ENCODE data around the gene INTS12.

Gene INTS12

GRCh38 chr4:105662935-105663675 is 45.4 kb downstream of the INTS12 start:
- no peaks in the 10 kb centered on the region for H3K36me3 ChIP-seq
- no peak for DNase-seq
- H3K9me3 ChIP-seq: no peaks in the 10 kb centered on the region
- no peaks in the 10 kb centered on the region for H3K4me1 ChIP-seq
- TF ChIP-seq, protein P1, sequence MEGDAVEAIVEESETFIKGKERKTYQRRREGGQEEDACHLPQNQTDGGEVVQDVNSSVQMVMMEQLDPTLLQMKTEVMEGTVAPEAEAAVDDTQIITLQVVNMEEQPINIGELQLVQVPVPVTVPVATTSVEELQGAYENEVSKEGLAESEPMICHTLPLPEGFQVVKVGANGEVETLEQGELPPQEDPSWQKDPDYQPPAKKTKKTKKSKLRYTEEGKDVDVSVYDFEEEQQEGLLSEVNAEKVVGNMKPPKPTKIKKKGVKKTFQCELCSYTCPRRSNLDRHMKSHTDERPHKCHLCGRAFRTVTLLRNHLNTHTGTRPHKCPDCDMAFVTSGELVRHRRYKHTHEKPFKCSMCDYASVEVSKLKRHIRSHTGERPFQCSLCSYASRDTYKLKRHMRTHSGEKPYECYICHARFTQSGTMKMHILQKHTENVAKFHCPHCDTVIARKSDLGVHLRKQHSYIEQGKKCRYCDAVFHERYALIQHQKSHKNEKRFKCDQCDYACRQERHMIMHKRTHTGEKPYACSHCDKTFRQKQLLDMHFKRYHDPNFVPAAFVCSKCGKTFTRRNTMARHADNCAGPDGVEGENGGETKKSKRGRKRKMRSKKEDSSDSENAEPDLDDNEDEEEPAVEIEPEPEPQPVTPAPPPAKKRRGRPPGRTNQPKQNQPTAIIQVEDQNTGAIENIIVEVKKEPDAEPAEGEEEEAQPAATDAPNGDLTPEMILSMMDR (IDR thresholded peaks at IDR 0.05): no peak
- H3K27me3 ChIP-seq: no peaks in the 10 kb centered on the region
- intact Hi-C loops (cut with DNase I; ENCODE audit: low total_unique reads): no loop called here
- no peak overlapping the region for H3K27ac ChIP-seq
- H3K4me3 ChIP-seq: no peak overlapping the region

GRCh38 chr4:105661028-105661427 is 47.5 kb downstream of the INTS12 start:
- intact Hi-C loops (cut with DNase I; ENCODE audit: low total_unique reads): no loop called here
- no peak for DNase-seq
- H3K27ac ChIP-seq: no peak overlapping the region

DNA sequence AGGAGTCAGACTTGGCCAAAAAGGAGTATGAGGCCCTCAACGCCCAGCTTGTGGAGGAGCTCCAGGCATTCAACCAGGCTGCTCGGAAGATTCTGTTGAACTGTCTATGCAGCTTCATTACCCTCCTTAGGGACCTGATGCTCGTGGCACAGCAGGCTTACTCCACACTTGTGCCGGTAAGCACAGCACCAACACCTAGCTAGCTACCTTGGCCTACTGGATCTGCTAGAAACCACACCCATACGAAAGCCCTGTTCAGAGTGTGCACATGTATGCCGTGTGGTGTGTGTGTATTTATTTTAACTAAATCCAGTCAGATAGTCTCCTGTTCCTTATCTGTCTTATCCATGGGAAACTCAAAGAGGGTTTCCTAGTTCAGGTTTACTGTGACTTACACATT is 49.3 kb downstream of the INTS12 start:
- no peaks in the 10 kb centered on the region for H3K9me3 ChIP-seq
- no peak overlapping the region for H3K4me3 ChIP-seq
- no peak overlapping the region for H3K27ac ChIP-seq
- no peaks in the 10 kb centered on the region for H3K27me3 ChIP-seq
- no peaks in the 10 kb centered on the region for H3K36me3 ChIP-seq
- no peaks in the 10 kb centered on the region for H3K4me1 ChIP-seq
- TF ChIP-seq, protein P1 (IDR thresholded peaks at IDR 0.05): no peak
- DNase-seq: no peak
- intact Hi-C loops (cut with DNase I; ENCODE audit: low total_unique reads): no loop called here

More at GRCh38 chr4:105661028-105661427, 47.5 kb downstream of the INTS12 start:
- no peaks in the 10 kb centered on the region for H3K9me3 ChIP-seq
- no peak overlapping the region for H3K4me3 ChIP-seq
- TF ChIP-seq, protein P1 (IDR thresholded peaks at IDR 0.05): no peak
- H3K4me1 ChIP-seq: no peaks in the 10 kb centered on the region
- no peaks in the 10 kb centered on the region for H3K36me3 ChIP-seq
- no peaks in the 10 kb centered on the region for H3K27me3 ChIP-seq

DNA sequence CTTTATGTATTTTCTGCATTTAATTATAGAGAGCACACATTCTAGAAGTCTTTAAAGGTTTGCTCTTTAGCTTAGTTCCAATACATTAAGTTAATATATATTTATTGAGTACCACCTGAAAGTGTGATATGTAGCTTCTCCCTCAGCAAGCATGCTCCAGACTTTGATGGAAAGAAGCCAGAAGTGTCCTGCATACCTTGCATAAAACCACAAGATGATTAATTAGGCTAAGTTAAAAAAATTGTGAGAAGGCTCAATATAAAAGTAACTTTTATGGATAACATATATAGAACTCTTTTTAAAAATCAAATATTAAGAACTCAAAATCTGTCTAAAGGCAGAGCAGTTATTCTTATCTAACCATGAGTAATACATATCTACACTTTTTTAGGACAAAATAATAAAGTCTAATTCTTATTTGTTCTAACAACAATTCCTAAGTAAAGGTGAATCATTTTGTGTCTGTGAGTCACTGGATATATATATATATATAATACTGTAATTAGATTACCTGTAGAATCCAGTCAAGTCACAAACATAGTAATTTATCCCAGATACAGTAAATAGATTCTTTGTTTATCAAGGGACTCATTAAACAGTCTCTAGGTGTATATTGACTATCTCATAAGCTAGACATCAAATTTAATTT is 51.2 kb downstream of the INTS12 start:
- H3K4me3 ChIP-seq: no peak overlapping the region
- no peak overlapping the region for H3K27ac ChIP-seq
- intact Hi-C loops (cut with DNase I; ENCODE audit: low total_unique reads): no loop called here
- DNase-seq: no peak
- H3K4me1 ChIP-seq: no peaks in the 10 kb centered on the region
- no peaks in the 10 kb centered on the region for H3K9me3 ChIP-seq
- no peaks in the 10 kb centered on the region for H3K36me3 ChIP-seq
- H3K27me3 ChIP-seq: no peaks in the 10 kb centered on the region
- TF ChIP-seq, protein P1 (IDR thresholded peaks at IDR 0.05): no peak

- no peak overlapping the region for H3K27ac ChIP-seq
- no peaks in the 10 kb centered on the region for H3K27me3 ChIP-seq
- DNase-seq: no peak
- no peaks in the 10 kb centered on the region for H3K9me3 ChIP-seq
- TF ChIP-seq, protein P1 (IDR thresholded peaks at IDR 0.05): no peak
- no peaks in the 10 kb centered on the region for H3K4me1 ChIP-seq
- H3K4me3 ChIP-seq: no peak overlapping the region
- intact Hi-C loops (cut with DNase I; ENCODE audit: low total_unique reads): no loop called here
- H3K36me3 ChIP-seq: no peaks in the 10 kb centered on the region
Observed at GRCh38 chr4:105652286-105652888, 56.1 kb downstream of the INTS12 start.
